Endodermal cell (in vitro differentiated cells): ENCODE data around the gene OR2B2. TPM values are rescaled to one million over a fixed set of nuclear protein-coding genes. Genes with fewer than 3 reads are reported as not detected.

Source experiments
- DNase-seq: peaks from one replicate; pipeline ENCODE4 v3.0.0-alpha.2; 2017
- H3K27ac ChIP-seq: 2 replicates; pipeline ENCODE4 v1.5.1; 2013; ENCODE audit warnings: mild to moderate bottlenecking, low read depth, low read length, moderate library complexity
- H3K27me3 ChIP-seq: 2 replicates; pipeline ENCODE4 v1.6.1; 2013; ENCODE audit warnings: mild to moderate bottlenecking, low read length, moderate library complexity; ENCODE audit not compliant: insufficient read depth, control insufficient read depth, poor library complexity, severe bottlenecking
- H3K36me3 ChIP-seq: 2 replicates; pipeline ENCODE4 v1.7.0; 2013; ENCODE audit warnings: mild to moderate bottlenecking, low read length, moderate library complexity; ENCODE audit not compliant: control insufficient read depth, insufficient read depth
- H3K4me1 ChIP-seq: one replicate; pipeline ENCODE4 v1.7.0; 2013; ENCODE audit warnings: low read length; ENCODE audit not compliant: control insufficient read depth, insufficient read depth
- H3K4me3 ChIP-seq: 2 replicates; pipeline ENCODE4 v1.5.1; 2013; ENCODE audit warnings: mild to moderate bottlenecking, low read length, moderate library complexity
- H3K9ac ChIP-seq: 2 replicates; pipeline ENCODE4 v1.6.1; 2013; ENCODE audit warnings: mild to moderate bottlenecking, low read length, moderate library complexity; ENCODE audit not compliant: poor library complexity, severe bottlenecking; ENCODE audit errors: extremely low read depth
- H3K9me3 ChIP-seq: 2 replicates; pipeline ENCODE4 v1.6.1; 2013; ENCODE audit warnings: mild to moderate bottlenecking, low read length, moderate library complexity; ENCODE audit not compliant: control insufficient read depth
- H3K27ac Mint-ChIP-seq: 2 replicates; pipeline ENCODE4 v1.8.0; 2020; ENCODE audit warnings: mixed read lengths
- H3K27me3 Mint-ChIP-seq: 2 replicates; pipeline ENCODE4 v1.8.0; 2021; ENCODE audit warnings: mild to moderate bottlenecking, mixed read lengths; ENCODE audit not compliant: insufficient read depth
- H3K36me3 Mint-ChIP-seq: 2 replicates; pipeline ENCODE4 v1.8.0; 2020; ENCODE audit warnings: low read depth, mixed read lengths
- H3K4me1 Mint-ChIP-seq: 2 replicates; pipeline ENCODE4 v1.8.0; 2020; ENCODE audit warnings: mixed read lengths
- H3K4me3 Mint-ChIP-seq: 2 replicates; pipeline ENCODE4 v1.8.0; 2020; ENCODE audit warnings: mild to moderate bottlenecking, moderate library complexity, mixed read lengths
- H3K9me3 Mint-ChIP-seq: 2 replicates; pipeline ENCODE4 v1.8.0; 2020; ENCODE audit warnings: mild to moderate bottlenecking, mixed read lengths
- WGBS, 2 experiments: methylation state at CpG; one replicate each; pipeline versions ENCODE4 v1.1.5 to v1.1.7; 2013; ENCODE audit warnings: missing lambda C conversion rate in 2 of 2, mixed read lengths in 1 of 2; ENCODE audit not compliant: insufficient coverage in 1 of 2, insufficient read length in 1 of 2; 5-methylcytosine and 5-hydroxymethylcytosine counted together
- long read RNA-seq, 4 experiments: library from polyadenylated mRNA in 2 of 4; library from RNA in 1 of 4; library from capped mRNA in 1 of 4; stranded (forward) in 3 of 4; unstranded in 1 of 4; transcript quantifications; one replicate each; pipeline ENCODE4 v2.0.0, GENCODE V29; 2020 to 2021; ENCODE audit warnings: inconsistent platforms in 1 of 4
- polyA plus RNA-seq, 2 experiments: library from polyadenylated mRNA; stranded (reverse); fragments of 50-300 nt; gene quantifications; one replicate each; pipeline ENCODE4 v1.2.3, GENCODE V29; 2013
- total RNA-seq, 2 donors: library from RNA; stranded (reverse); fragmentation: NEBNext Ultra II Directional in 1 of 2; extraction: Animal tissue kit (Norgen Biotek cat#: 25700) in 1 of 2; gene quantifications; 2 replicates in 1 of 2; 3 replicates in 1 of 2; pipeline ENCODE4 v1.2.1, GENCODE V29; 2021
- TF ChIP-seq, protein P1 (sequence below): fragments of 200-600 bp; sonication (generic); conservative IDR thresholded peaks from 2 replicates; pipeline ENCODE4 v1.5.0; 2021; ENCODE audit warnings: antibody characterized with exemption, mild to moderate bottlenecking

OR2B2 gene
- total RNA-seq: not detected
- not detected for polyA plus RNA-seq (2013, experiment 1 of 2)
- polyA plus RNA-seq (2013, experiment 2 of 2): not detected
- long read RNA-seq, experiment 1: 0 reads
- long read RNA-seq, experiment 2: 0 reads
- long read RNA-seq, experiment 3: 0 reads
- long read RNA-seq, experiment 4: 0 reads

DNA sequence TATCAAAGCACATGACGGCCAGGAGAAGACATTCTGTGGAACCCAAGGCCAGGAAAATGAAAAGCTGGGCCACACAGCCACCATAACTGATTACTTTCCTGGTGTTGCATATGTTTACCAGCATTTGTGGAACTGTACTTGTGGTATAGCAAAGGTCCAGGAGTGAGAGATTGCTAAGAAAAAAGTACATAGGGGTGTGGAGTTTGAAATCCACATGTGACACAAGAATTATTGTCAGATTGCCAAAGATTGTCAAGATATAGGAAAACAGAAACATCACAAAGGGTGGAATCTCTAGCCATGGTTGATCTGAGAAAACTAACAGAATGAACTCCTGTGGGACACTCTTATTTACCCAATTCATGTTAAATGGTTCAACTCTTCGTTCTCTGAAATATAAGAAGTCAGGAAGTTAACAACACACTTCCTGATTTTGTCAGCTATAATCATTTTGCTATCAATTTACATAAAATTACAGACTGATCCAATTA lies at the start of gene OR2B2:
TSS of gene OR2B2 (minus strand) at position 441 of the 491 bp plus-strand sequence. CDS start at position 364, 77 bp downstream.
- H3K27ac ChIP-seq: no peak within 1 kb of the TSS
- H3K4me1 ChIP-seq: no peaks in the 10 kb centered on the region
- no peak within 1 kb of the TSS for H3K9ac ChIP-seq
- H3K4me1 Mint-ChIP-seq: no peaks in the 10 kb centered on the region
- no peaks in the 10 kb centered on the region for H3K36me3 ChIP-seq
- H3K4me3 ChIP-seq: no peak within 1 kb of the TSS
- H3K27me3 ChIP-seq: peaks cover 5% of the 10 kb centered on the region
- no peaks in the 10 kb centered on the region for H3K36me3 Mint-ChIP-seq
- TF ChIP-seq, protein P1, sequence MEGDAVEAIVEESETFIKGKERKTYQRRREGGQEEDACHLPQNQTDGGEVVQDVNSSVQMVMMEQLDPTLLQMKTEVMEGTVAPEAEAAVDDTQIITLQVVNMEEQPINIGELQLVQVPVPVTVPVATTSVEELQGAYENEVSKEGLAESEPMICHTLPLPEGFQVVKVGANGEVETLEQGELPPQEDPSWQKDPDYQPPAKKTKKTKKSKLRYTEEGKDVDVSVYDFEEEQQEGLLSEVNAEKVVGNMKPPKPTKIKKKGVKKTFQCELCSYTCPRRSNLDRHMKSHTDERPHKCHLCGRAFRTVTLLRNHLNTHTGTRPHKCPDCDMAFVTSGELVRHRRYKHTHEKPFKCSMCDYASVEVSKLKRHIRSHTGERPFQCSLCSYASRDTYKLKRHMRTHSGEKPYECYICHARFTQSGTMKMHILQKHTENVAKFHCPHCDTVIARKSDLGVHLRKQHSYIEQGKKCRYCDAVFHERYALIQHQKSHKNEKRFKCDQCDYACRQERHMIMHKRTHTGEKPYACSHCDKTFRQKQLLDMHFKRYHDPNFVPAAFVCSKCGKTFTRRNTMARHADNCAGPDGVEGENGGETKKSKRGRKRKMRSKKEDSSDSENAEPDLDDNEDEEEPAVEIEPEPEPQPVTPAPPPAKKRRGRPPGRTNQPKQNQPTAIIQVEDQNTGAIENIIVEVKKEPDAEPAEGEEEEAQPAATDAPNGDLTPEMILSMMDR: no peak
- no peaks in the 10 kb centered on the region for H3K9me3 Mint-ChIP-seq
- H3K27me3 Mint-ChIP-seq: no peaks in the 10 kb centered on the region
- no peak for DNase-seq
- no peaks in the 10 kb centered on the region for H3K9me3 ChIP-seq
- 94 to 100% methylated on average over 1 to 2 of the region's 2 CpGs for WGBS, 2 experiments
- no peak within 1 kb of the TSS for H3K4me3 Mint-ChIP-seq
- H3K27ac Mint-ChIP-seq: no peak within 1 kb of the TSS

DNA sequence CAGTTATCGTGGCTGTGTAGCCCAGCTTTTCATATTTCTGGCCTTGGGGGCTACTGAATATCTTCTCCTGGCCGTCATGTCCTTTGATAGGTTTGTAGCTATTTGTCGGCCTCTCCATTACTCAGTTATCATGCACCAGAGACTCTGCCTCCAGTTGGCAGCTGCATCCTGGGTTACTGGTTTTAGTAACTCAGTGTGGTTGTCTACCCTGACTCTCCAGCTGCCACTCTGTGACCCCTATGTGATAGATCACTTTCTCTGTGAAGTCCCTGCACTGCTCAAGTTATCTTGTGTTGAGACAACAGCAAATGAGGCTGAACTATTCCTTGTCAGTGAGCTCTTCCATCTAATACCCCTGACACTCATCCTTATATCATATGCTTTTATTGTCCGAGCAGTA lies 45.3 kb upstream of the OR2B2 start:
- WGBS, 2 experiments: 80 to 89% methylated on average over 1 to 4 of the region's 4 CpGs
- no peaks in the 10 kb centered on the region for H3K36me3 ChIP-seq
- no peak overlapping the region for H3K9ac ChIP-seq
- Mint-ChIP-seq H3K4me3 (no peak overlapping the region), H3K27me3 (peaks cover 2% of the 10 kb centered on the region), H3K36me3 (no peaks in the 10 kb centered on the region), H3K9me3 (no peaks in the 10 kb centered on the region), H3K27ac (no peak overlapping the region), H3K4me1 (no peaks in the 10 kb centered on the region)
- H3K27ac ChIP-seq: no peak overlapping the region
- H3K4me3 ChIP-seq: no peak overlapping the region
- no peaks in the 10 kb centered on the region for H3K27me3 ChIP-seq
- TF ChIP-seq, protein P1: no peak
- DNase-seq: no peak
- no peaks in the 10 kb centered on the region for H3K9me3 ChIP-seq
- peaks cover 2% of the 10 kb centered on the region for H3K4me1 ChIP-seq

DNA sequence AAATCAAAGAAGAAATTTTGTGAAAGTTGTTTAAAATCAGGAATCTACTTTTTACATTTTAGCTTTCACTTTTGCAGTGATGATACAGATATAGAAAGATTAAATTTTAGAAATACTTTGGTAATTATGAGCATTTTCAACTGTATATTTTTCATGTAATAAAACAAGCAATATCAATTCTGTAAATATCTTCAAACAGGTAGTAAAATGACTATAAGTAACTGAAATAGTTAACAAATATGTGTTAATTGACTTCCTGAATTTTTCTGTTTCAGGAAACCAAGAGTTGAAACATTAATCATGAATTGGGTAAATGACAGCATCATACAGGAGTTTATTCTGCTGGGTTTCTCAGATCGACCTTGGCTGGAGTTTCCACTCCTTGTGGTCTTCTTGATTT lies 44.7 kb upstream of the OR2B2 start, which contains the start of gene OR2B6:
TSS of gene OR2B6 (plus strand) at position 301 of the 400 bp plus-strand sequence. CDS start at position 301, 0 bp downstream.
- Mint-ChIP-seq H3K4me1 (no peaks in the 10 kb centered on the region), H3K36me3 (no peaks in the 10 kb centered on the region), H3K27me3 (peaks cover 5% of the 10 kb centered on the region), H3K9me3 (no peaks in the 10 kb centered on the region), H3K4me3 (no peak within 1 kb of the TSS), H3K27ac (no peak within 1 kb of the TSS)
- DNase-seq: no peak
- H3K27me3 ChIP-seq: no peaks in the 10 kb centered on the region
- no peak within 1 kb of the TSS for H3K27ac ChIP-seq
- 75 to 88% methylated on average over 1 of the region's 1 CpG for WGBS, 2 experiments
- TF ChIP-seq, protein P1: no peak
- no peaks in the 10 kb centered on the region for H3K36me3 ChIP-seq
- H3K4me3 ChIP-seq: no peak within 1 kb of the TSS
- H3K9me3 ChIP-seq: no peaks in the 10 kb centered on the region
- peaks cover 2% of the 10 kb centered on the region for H3K4me1 ChIP-seq
- H3K9ac ChIP-seq: no peak within 1 kb of the TSS
